GOT3 (cell line): ENCODE measurements around the gene PTPRR.
"Not testable (repeated sequence)": the region's sequence is repeated elsewhere in the genome, so short reads cannot be mapped to it uniquely, and the experiment has no call there.

Experiments used
- DNase-seq: peaks from one replicate; lab custom pipeline; 2025; ENCODE audit warnings: mixed read lengths; lab: John Stamatoyannopoulos, UW

PTPRR gene

DNA sequence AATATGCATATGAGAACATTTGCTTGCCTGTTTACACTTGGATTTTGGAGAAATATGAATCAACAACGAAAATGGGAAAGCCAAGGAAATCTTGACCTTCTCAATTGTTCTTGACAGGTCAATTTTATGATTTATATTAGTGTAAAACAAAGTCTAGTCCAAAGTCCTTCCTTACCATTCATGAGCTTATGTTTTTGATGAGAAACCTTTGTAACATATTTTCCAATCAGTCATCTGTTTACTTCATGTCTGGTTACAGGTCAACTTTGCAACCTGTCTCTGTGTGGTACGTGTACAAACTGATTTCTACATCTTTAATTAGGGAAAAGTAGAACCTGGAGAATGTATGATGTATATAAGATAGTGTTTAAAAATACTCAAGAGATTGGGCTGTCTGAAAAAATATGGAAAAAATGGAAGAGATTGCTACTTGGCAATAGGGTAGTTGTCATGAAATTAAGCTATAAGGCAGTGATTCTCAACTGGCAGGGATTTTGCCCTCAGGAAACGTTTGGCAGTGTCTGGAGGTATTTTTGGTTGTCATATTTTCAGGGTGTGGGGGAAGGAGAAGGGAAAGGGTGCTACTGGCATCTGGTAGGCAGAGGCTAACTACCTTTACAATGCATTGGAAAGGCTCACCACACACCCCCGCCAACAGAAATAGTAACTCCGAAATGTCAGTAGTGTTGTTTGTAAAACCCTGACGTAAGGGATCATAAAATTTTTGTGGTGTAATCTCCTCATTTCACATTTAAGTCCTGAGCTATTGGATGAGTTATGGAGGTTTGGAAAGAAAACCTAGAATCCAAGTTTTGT is 172.9 kb downstream of the PTPRR start:
- no peak for DNase-seq

GRCh38 chr12:70745048-70745447 is 175.5 kb downstream of the PTPRR start:
- no peak for DNase-seq

DNA sequence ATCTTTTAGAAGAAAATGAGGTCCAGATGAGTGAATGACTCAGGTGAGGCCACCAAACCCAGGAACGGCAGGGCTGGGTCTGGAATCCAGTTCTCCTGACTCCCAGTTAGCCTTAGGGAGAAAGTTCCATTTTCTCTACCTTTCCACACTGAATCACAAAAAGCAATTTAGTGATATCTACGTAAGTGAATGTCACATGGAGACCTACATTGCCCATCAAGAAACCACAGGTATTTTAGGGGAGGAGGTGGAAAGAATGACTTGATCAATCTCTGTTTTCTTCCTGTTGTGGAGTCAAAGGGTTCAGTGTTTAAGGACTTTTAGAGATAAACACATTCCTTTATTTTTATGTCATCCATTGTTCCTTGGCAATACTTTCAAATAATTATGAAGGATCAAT is 176.4 kb downstream of the PTPRR start:
- no peak for DNase-seq

GRCh38 chr12:70741256-70741655 is 179.3 kb downstream of the PTPRR start:
- no peak for DNase-seq

- DNase-seq = no peak
These were observed 180.8 kb downstream of the PTPRR start for GRCh38 chr12:70739756-70740155.

- DNase-seq = no peak
These were observed 184.0 kb downstream of the PTPRR start for GRCh38 chr12:70736351-70737133.

GRCh38 chr12:70735197-70735596 is 185.3 kb downstream of the PTPRR start:
- not testable (repeated sequence) for DNase-seq

DNA sequence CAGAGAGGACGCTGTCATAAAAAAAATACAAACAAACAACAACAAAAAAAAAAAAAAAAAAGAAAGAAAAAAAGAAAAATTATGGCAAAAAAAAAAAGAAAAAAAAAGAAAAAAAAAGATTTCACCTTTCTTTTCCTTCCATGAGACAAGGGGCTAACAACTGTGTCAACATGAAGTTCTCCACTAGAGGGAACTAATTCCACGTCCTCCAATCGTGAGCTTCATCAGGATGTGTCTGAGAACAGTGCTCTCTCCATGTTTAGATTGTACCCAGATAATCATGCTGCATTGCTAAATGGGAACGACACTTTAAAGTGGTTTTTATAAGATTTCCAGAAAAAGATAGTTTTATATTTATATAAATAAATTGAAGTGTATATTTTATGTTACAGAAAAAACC is 187.2 kb downstream of the PTPRR start:
- no peak for DNase-seq

DNA sequence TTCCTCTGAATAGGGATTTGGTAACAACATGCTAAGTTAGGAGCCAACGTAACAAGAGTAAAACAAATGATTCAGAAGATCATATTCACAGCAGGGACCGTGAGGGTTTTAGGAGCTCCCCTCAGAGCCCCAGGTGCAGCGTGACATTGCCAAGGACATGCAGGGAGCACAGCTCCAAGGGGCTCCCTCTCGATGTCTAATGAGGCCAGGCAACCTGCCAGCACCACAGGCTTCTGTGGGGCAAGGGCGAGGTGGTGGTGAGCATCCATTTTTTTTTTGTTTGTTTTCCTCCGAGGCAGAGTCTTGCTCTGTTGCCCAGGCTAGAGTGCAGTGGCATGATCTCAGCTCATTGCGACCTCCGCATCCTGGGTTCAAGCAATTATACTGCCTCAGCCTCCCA is 188.3 kb downstream of the PTPRR start:
- no peak for DNase-seq

DNA sequence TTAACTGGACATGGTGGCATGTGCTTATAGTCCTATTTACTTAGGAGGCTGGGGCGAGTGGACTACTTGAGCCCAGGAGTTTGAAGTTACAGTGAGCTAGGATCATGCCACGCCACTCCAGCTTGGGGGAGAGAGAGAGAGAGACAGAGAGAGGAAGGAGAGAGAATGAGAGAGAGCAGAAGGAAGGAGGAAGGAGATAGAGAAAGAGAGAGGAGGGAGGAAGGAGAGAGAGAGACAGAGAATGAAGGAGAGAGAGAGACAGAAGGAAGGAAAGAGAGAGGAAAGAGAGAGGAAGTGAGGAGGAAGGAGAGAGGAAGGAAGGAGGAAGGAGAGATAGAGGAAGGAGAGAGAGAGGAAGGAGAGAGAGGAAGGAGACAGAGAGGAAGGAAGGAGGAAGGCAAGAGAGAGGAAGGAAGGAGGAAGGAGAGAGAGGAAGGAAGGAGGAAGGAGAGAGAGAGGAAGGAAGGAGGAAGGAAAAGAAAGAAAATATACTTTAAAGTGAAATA is 189.8 kb downstream of the PTPRR start:
- no peak for DNase-seq

DNA sequence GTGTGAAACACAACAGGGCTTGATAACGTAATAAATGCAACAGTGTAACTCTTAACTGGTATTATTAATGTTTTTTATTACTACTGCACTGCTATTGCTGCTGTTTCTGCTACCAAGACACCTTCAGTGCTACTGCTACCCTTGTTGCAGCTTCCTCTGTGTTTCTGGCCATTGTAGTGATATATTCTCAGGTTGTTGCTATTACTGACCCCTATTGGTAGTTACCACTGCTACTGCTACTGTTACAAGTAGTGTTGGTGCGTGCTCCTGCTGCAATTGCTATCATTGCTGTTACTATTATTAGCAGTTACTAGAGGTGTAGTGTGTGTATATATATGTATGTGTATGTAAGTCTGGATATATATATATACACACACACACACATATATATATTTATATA is 196.1 kb downstream of the PTPRR start:
- DNase-seq = no peak

DNA sequence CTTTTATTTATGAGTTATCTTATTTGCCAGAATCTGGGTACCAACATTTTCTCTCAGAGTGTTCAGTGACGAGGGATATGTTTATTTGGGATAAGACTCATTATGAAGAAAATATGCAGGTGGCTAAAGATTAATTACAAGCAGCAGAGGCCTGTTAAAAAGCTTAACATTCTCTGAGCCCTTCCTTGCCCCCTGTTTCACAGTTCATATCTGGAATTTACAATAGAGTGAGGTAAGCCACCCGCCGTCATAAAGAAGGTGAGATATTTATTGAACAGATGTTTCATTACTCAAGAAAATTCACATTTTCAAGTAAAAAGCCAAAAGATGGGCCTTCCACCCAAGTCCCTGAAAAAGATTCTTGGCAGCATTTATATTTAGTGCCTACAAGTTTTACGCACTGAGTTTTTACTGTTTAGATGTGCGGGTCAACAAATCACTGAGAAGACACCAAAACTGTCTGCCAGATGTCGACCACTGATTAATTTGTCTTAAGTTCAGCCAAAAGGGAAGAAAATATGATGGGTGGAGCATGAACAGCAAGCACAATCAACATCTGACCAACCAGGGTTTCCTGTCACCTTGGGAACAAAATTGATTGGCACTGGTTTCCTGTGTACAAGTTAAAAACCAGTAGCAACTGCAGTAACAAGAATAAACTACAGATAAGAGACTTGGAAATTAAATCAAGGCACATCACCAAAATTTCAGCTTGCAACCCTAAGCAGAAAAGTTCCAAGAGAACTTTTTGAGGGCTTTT is 197.8 kb downstream of the PTPRR start:
- DNase-seq = no peak

- DNase-seq = no peak
These were observed 198.7 kb downstream of the PTPRR start for GRCh38 chr12:70721656-70722357.

- DNase-seq = no peak
These were observed 199.3 kb downstream of the PTPRR start for GRCh38 chr12:70721216-70721615.

DNA sequence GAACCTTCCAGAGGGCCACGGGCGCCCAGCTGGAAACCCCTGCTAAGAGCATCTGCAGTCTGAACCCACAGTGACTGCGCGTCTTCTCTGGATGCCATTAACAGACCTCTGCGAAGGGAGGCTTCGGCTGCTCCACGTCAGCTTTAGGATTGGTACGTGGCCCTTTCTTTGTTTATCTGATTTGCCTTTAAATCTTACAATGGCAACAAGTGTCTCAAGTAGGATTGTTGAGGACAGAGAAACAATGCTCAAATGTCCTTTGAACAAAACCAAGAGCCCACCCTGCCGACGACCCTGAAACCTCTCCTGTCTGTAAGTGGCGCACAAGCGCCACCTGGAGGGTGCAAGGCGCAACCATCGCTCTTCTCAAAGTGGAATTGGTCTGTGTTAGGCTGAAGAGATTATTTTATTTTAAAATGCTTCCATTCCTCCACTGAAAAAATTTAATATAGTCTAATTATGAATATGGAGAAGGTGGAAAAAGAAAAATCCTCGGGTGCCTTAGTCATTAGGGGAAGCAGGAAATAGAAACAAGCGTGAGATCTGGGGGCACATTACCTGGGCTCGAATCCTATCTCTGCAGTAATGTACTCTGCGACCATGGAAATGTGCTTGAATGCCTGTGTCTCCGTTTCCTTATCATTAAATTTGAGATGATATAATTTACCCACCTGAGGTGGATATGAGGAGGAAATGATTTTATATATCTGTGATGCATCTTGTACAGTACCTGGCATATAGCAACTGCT is 200.7 kb downstream of the PTPRR start:
- no peak for DNase-seq

DNA sequence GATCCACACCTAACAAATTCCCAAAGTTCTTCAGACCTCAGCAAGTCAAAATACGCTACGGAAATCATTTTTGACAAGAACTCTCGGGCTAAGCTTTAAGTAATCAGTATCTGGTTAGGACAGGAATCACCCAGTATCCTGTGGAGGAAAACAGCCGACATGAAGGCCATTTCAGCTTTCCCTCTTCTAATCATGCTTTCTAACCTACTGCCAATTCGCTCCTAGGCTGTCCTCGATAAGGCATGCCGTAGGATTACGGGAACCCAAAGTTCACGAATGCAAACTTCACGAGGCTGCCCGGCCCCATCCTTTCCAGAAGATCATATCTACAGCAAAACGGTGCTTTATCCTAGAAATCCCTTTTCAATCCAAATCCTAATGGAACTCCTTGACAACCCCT is 201.5 kb downstream of the PTPRR start:
- no peak for DNase-seq

GRCh38 chr12:70711831-70712230 is 208.7 kb downstream of the PTPRR start:
- DNase-seq = no peak

DNA sequence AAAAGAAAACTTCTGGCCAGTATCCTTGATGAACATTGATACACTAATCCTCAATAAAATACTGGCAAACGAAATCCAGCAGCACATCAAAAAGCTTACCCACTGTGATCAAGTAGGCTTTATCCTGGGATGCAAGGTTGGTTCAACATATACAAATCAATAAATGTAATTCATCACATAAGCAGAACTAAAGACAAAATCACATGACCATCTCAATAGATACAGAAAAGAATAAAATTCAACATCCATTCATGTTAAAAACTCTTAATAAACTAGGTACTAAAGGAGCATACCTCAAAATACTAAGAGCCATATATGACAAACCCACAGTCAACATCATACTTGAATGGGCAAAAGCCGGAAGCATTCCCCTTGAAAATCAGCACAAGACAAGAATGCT is 211.5 kb downstream of the PTPRR start:
- no peak for DNase-seq

GRCh38 chr12:70706611-70707010 is 213.9 kb downstream of the PTPRR start:
- no peak for DNase-seq

DNA sequence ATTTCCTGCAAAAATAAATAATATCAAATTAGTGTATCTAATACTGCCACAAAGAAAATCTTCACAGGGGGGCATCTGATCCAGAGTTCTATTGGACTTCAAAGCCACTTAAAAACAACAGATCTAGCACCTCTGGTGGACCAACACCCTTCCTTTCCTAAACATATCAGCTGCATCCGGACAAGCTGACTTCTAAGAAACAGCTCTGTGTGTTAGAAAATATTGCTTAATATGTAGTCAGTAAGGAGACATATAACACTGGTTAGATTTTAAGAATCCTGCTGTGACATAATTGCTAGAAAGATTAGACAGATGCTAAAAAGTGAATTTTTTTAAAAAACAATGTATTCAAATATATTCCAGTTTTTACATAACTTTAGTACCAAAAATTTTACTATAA is 222.2 kb downstream of the PTPRR start:
- no peak for DNase-seq
